8988T (cell line): Measurements from ENCODE around the gene TSBP1.

ENCODE experiments used
- DNase-seq: peaks from one replicate; pipeline ENCODE4 v3.0.0; 2011

Gene TSBP1

GRCh38 chr6:32371803-32372202 lies at the start of gene TSBP1:
Gene TSBP1, minus strand, starts transcription at chr6:32371903. Its CDS starts 197 bp downstream, at chr6:32371706.
- DNase-seq: no peak

GRCh38 chr6:32416036-32416435 lies 44.3 kb upstream of the TSBP1 start:
- DNase-seq: no peak

- DNase-seq: no peak
Measured at GRCh38 chr6:32415521-32416019, 43.9 kb upstream of the TSBP1 start.

- DNase-seq: peak; percentile 34
Measured at GRCh38 chr6:32413427-32414047, 41.8 kb upstream of the TSBP1 start.

- no peak for DNase-seq
Measured at GRCh38 chr6:32411566-32412327, 40.0 kb upstream of the TSBP1 start.

- no peak for DNase-seq
Measured at GRCh38 chr6:32410906-32411305, 39.2 kb upstream of the TSBP1 start.

- DNase-seq: no peak
Measured at GRCh38 chr6:32406857-32407256, 35.2 kb upstream of the TSBP1 start, which contains the start of gene BTNL2. Gene BTNL2, minus strand, starts transcription at chr6:32407181. Its CDS starts 58 bp downstream, at chr6:32407123.

GRCh38 chr6:32406197-32406596 lies 34.5 kb upstream of the TSBP1 start:
- DNase-seq: no peak

GRCh38 chr6:32405656-32406055 lies 34.0 kb upstream of the TSBP1 start:
- DNase-seq: no peak

GRCh38 chr6:32402812-32403211 lies 31.1 kb upstream of the TSBP1 start:
- DNase-seq: no peak

GRCh38 chr6:32401284-32401963 lies 29.7 kb upstream of the TSBP1 start:
- no peak for DNase-seq

- no peak for DNase-seq
Measured at GRCh38 chr6:32397252-32397920, 25.7 kb upstream of the TSBP1 start.

- DNase-seq: no peak
Measured at GRCh38 chr6:32396028-32396427, 24.3 kb upstream of the TSBP1 start.

GRCh38 chr6:32393665-32394420 lies 22.1 kb upstream of the TSBP1 start:
- DNase-seq: no peak

GRCh38 chr6:32391505-32391904 lies 19.8 kb upstream of the TSBP1 start:
- no peak for DNase-seq

GRCh38 chr6:32387589-32388340 lies 16.1 kb upstream of the TSBP1 start:
- DNase-seq: no peak

- DNase-seq: no peak
Measured at GRCh38 chr6:32386040-32386439, 14.3 kb upstream of the TSBP1 start.

- DNase-seq: no peak
Measured at GRCh38 chr6:32382757-32383420, 11.2 kb upstream of the TSBP1 start.

- no peak for DNase-seq
Measured at GRCh38 chr6:32379545-32379944, 7.8 kb upstream of the TSBP1 start.

- no peak for DNase-seq
Measured at GRCh38 chr6:32375739-32376529, 4.2 kb upstream of the TSBP1 start.
